HG03432 (cell line): Measurements from ENCODE around the gene SCN8A.

Source experiments
- ATAC-seq: cut with Tn5 transposase; IDR thresholded peaks from one replicate; pipeline ENCODE4 v1.9.1; 2021; ENCODE audit warnings: mild to moderate bottlenecking, moderate library complexity; ENCODE audit not compliant: unreplicated experiment

SCN8A gene

GRCh38 chr12:51811203-51812202, 220.5 kb downstream of the SCN8A start:
- ATAC-seq, result no peak

DNA sequence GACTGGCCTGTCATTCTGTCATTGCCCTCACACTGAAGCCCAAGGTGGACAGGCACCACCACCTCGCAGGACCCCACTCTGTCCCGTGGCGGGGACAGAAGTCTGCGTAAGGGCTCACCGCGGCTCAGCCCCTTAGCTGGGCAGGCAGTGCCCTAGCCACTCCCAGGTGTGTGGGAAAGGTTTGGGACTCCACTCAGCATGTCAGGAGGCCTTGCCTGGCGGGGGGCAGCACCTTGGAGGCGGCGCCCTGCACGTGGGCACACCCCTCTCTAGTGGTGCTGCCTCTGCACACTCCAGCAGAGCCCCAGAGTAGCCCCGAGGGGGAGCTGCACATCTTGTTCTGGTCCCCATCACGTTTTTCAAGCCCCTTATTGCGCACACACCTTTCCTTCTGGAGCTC, 221.8 kb downstream of the SCN8A start:
- ATAC-seq, result no peak

DNA sequence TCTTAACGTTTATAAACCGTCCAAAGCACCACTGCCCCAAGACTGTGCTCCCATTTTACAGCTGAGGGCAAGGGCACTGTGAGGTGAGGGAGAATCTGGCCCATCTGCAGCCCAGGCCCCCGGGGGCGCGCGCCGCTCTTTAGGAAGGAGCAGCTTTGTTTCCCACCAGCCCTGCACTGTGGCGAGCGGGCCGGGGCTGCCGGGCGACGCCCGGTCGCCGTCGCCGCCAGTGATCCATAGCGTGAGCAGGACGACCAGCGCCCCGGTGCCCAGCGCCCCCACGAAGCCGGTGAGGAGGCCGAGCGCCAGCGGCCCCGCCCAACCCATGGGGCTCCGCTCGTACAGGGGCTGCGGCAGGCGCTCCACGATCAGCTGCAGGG, 222.9 kb downstream of the SCN8A start:
- ATAC-seq, result no peak

DNA sequence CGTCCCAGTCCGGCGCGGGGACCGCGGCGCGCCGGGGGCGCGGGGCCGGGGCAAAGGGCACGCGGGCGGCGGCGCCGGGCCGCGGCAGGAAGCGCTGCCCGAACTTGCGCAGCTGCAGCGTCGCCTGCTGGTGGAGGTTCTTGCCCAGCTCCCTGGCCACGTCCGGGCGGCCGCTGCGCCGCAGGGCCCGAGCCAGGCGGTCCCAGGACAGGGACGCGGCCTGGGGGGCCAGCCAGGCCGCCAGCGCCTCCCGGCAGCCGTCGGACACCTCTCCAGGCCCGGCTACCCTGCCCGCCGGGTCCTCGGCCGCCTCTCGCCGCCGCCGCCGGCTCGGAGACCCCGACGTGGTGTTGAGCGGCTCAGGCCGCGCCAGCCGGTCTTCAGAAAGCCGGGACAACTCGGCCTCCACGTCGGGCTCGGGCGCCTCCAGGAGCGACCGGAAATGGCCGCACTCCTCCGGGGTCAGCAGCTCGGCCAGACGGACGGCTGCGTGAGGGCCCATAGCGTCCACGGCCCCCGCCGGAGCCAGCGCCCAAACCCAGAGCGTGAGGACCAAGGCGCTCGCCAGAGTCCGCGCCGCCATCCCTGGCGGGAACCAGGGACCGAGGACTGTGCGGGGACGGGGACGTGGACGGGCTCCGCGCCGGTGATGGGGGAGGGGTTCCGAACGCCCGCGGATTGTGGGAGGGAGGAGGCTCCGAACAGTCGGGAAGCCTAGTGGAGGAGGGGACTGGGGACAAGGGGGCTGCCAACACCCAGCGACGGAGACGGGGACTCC, 223.5 kb downstream of the SCN8A start:
- ATAC-seq, result no peak

- no peak for ATAC-seq
Observed at GRCh38 chr12:51815571-51815970, 224.5 kb downstream of the SCN8A start.

DNA sequence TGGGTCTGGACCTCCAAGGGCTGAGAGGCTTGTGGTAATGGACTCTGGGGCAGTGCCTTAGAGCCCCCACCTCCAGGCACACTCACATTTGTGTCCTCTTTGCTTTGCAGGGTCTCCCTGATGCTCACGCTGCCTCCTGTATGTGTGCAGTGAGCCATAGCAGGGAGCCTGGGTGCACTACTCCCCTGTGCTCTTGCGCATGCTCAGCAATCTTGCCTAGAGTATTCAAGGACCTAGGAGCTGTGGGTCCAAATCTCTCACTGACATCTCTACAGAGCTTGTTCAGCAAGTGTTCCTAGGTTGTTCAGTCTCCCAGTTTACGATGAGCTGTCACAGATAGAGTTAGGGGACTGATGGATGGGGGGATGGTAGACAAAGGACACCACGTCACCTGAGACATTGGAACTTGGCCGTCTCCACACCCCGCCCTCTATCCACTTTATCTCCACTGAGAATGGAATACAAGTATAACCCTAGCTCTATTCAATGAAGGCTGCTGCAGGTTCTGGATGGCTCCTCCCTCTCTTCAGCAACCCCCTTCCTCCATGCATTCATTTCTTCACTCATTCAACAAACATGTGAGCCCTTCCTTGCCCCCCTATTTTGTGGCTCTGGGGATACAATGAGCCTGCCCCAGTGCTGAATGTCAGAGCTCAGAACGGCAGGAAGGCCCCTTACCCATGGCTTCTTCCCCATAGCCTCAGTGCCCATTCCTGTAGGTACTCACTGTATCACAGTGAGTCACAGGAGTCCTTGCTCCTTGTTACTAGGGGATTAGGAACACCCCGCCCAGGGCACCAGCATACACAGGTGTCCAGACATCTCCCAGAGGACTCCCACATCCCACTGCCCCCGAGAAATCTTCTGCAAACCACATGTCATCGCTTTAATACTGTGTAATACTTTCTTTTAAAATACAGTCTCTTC, 226.3 kb downstream of the SCN8A start:
- ATAC-seq, result no peak

GRCh38 chr12:51818086-51818485, 227.1 kb downstream of the SCN8A start:
- ATAC-seq, result no peak

DNA sequence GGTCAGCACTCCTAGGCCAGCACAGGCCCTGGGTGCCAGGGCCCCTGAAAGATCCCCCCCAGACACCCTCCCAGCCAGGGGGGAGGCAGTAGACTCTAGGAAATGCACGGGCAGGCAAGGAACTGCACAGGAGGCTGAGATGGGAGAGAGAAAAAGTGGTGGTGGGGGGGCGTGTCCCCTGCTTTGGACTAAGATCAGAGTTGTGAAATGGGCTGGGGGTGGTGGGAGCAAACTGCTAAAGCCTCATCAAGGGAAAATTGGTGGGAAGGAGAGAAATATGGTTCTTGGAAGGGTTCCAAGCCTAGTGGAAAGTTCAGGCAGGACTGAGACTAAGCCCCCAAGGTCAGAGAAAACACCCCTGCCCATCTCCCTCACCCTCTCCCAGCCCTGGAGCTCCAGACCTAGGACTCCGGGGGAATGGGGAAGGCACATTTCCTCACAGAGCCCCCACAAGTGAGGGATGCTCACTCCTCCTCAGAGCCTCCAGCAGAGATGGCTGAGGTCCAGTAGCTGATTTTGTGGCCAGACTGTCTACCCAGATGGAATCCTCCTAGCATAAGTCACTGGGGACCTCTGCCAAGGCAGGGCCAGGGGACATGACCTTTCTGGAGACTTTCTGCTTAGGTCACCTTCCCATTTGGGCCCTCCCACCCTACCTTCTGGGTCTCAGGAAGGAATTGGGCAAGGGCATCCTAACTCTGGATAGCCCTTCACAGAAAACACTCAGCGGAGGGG, 227.7 kb downstream of the SCN8A start:
- no peak for ATAC-seq

- ATAC-seq, result no peak
Observed at GRCh38 chr12:51819736-51820525, 228.9 kb downstream of the SCN8A start.

- ATAC-seq, result no peak
Observed at GRCh38 chr12:51820526-51821439, 229.8 kb downstream of the SCN8A start.

- no peak for ATAC-seq
Observed at GRCh38 chr12:51821440-51822260, 230.6 kb downstream of the SCN8A start.

DNA sequence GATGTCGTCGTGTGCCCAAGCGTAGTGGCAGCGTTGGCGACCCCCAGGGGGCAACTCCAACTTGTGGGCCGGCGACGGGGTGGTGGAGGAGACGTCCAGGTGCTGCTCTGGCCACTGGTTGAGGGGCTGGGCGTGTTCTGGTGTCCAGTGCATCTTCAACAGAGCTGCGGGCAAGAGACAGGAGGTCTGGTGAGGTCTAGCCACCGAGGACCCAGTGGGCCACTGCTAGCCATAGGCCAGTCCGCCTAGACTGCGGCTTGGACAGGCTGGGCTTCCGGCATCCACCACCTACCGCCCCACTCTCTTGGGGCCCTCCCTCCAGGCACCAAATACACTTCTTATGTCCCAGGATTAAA, 231.2 kb downstream of the SCN8A start:
- ATAC-seq, result no peak

- ATAC-seq, result no peak
Observed at GRCh38 chr12:51822956-51823355, 231.9 kb downstream of the SCN8A start.

DNA sequence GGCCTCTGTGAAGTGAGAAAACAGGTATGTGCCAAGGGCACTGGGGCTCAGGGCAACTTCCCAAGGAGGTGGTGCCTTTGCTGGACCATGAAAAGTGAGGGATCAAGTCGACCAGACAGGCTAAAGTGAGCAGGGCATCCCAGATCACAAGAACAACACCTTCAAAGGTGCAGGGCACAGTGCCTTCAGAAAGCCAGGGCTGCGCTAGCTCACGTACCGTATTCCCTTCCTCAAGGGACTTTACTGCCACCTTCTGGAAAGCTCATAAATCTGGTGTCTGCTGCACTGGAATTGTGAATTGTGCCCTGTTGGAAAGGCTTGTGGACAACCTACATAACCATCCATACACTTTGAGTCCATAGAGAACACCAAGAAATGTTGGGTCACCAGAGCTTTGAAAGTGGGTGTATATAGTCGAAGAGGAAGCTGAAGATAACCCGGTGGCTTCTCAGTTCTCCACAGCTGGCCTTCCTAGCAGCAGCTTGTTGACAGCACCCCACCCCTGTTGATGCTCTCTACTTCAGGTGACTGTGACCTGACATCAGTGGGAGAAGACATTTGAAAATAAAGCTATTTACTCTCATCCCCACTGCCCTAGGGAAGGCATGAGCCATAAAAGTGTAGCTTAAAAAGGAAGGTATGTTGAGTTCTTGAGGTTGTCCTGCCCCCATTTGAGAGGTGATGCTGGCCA, 233.0 kb downstream of the SCN8A start:
- no peak for ATAC-seq

DNA sequence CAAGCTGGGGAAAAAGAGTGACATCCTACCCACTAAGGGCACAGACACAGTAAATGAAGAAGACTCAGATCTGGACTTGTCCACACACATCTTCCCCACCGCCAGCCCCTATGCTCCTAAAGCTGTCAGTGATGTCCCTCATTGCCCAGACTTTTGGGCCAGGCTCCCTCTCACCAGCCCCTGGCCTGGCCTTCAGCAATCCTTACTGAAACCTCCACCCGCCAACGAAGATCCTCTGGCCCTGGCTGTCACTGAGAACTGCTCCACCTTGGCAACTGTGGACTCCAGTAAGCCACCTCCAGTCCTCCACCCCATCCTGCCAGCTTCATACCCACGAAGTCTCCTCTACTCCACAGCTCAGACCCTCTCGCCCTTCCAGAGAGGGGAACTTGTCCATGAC, 234.2 kb downstream of the SCN8A start:
- ATAC-seq, result no peak

- ATAC-seq, result no peak
Observed at GRCh38 chr12:51826881-51827280, 235.8 kb downstream of the SCN8A start.
